GM18499 (cell line): Measurements from ENCODE around the gene FHIP1B.
A peak's percentile ranks its signal among the peaks of the same experiment; 100 is the strongest.
"Not testable (repeated sequence)": the region's sequence is repeated elsewhere in the genome, so short reads cannot be mapped to it uniquely, and the experiment has no call there.

ENCODE experiments used
- ATAC-seq: cut with Tn5 transposase; IDR thresholded peaks from one replicate; pipeline ENCODE4 v1.9.1; 2021; ENCODE audit warnings: moderate number of reproducible peaks; ENCODE audit not compliant: insufficient read depth, unreplicated experiment

FHIP1B gene

GRCh38 chr11:6234387-6235107, at the start of gene FHIP1B:
Gene FHIP1B, minus strand, starts transcription at chr11:6234636. Its CDS starts 10,120 bp downstream, at chr11:6224516.
- peak; percentile 93 for ATAC-seq

- ATAC-seq = no peak
Measured at GRCh38 chr11:6283453-6284023, 49.1 kb upstream of the FHIP1B start.

GRCh38 chr11:6280809-6281208, 46.4 kb upstream of the FHIP1B start:
- ATAC-seq = not testable (repeated sequence)

GRCh38 chr11:6273188-6273587, 38.8 kb upstream of the FHIP1B start:
- ATAC-seq = no peak

GRCh38 chr11:6271598-6271997, 37.2 kb upstream of the FHIP1B start:
- ATAC-seq = no peak

GRCh38 chr11:6270584-6271246, 36.3 kb upstream of the FHIP1B start:
- ATAC-seq = no peak

- no peak for ATAC-seq
Measured at GRCh38 chr11:6269994-6270393, 35.6 kb upstream of the FHIP1B start.

- no peak for ATAC-seq
Measured at GRCh38 chr11:6268820-6269219, 34.4 kb upstream of the FHIP1B start.

- ATAC-seq = no peak
Measured at GRCh38 chr11:6263662-6264061, 29.2 kb upstream of the FHIP1B start.

GRCh38 chr11:6260207-6260726, 25.8 kb upstream of the FHIP1B start:
- ATAC-seq = no peak

GRCh38 chr11:6258571-6259081, 24.2 kb upstream of the FHIP1B start:
- ATAC-seq = no peak

GRCh38 chr11:6258141-6258540, 23.7 kb upstream of the FHIP1B start:
- ATAC-seq = no peak

- no peak for ATAC-seq
Measured at GRCh38 chr11:6253197-6253596, 18.8 kb upstream of the FHIP1B start.

GRCh38 chr11:6251990-6252473, 17.6 kb upstream of the FHIP1B start:
- ATAC-seq = no peak

GRCh38 chr11:6251120-6251733, 16.8 kb upstream of the FHIP1B start:
- peak; percentile 75 for ATAC-seq

- ATAC-seq = no peak
Measured at GRCh38 chr11:6249770-6250555, 15.5 kb upstream of the FHIP1B start.

GRCh38 chr11:6248897-6249296, 14.5 kb upstream of the FHIP1B start:
- not testable (repeated sequence) for ATAC-seq

- ATAC-seq = no peak
Measured at GRCh38 chr11:6248248-6248647, 13.8 kb upstream of the FHIP1B start.

GRCh38 chr11:6245536-6245935, 11.1 kb upstream of the FHIP1B start:
- ATAC-seq = no peak

GRCh38 chr11:6241316-6241715, 6.9 kb upstream of the FHIP1B start:
- no peak for ATAC-seq
